HCEC 1CT (cell line): Measurements from ENCODE around the gene C17orf107.

Experiments
- DNase-seq: peaks from one replicate; pipeline ENCODE4 v3.0.0-alpha.2; 2017

The C17orf107 gene

DNA sequence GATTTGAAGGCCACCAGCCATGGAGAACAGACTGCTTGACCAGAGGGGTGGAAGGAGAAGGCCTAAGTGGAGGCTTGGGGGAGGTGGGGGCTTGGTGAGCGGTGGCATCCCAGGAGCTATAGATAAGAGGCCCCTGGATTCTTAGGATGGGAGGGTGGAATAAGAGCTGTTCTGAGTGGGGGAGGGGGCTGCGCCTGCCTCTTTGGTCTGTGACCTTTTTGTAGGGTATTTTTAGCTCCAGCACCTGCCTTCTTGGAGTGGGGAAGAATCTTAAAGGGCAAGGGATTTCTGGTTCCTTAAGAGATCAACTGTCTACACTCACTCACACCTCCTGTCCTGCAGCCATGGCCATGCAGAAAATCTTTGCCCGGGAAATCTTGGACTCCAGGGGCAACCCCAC, 52.1 kb downstream of the C17orf107 start:
- DNase-seq = no peak
